Measurements from ENCODE around the gene PRKAG3. TPM values are rescaled to one million over a fixed set of nuclear protein-coding genes. Genes with fewer than 3 reads are reported as not detected.
"Not testable (repeated sequence)": the region's sequence is repeated elsewhere in the genome, so short reads cannot be mapped to it uniquely, and the experiment has no call there.

The PRKAG3 gene
- total RNA-seq, 1 donor from 2014 or later = not detected

DNA sequence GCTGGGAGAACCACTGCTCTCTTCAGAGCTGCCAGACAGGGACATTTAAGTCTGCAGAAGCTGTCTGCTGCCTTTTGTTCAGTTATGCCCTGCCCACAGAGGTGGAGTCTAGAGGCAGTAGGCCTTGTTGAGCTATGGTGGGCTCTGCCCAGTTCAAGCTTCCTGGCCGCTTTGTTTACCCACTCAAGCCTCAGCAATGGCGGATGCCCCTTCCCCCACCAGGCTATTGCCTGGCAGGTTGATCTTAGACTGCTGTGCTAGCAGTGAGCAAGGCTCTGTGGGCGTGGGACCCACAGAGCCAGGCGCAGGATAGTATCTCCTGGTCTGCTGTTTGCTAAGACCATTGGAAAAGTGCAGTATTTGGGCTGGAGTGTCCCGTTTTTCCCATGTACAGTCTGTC, 58.8 kb downstream of the PRKAG3 start:
- ATAC-seq; intact Hi-C loops (cut with DNase I); DNase-seq (ENCODE audit: missing footprints): not testable (repeated sequence)

Small RNA genes lying within 50 kb of the gene (microRNA-seq; reads per million reads assigned to microRNA genes)
- not detected for gene MIR9500

Other genes starting within 250 kb of the PRKAG3 start
- gene PLCD4, start 223.9 kb downstream of the PRKAG3 start, total RNA-seq = 0.43 TPM
- gene ZNF142, start 172.2 kb downstream of the PRKAG3 start, total RNA-seq = 18.6 TPM
- 51.1 TPM for gene BCS1L, start 172.1 kb downstream of the PRKAG3 start, total RNA-seq
- 15.3 TPM for gene RNF25, start 159.8 kb downstream of the PRKAG3 start, total RNA-seq
- 7.5 TPM for gene STK36, start 159.7 kb downstream of the PRKAG3 start, total RNA-seq
- 8.4 TPM for gene TTLL4, start 121.0 kb downstream of the PRKAG3 start, total RNA-seq
- 12.5 TPM for gene CYP27A1, start 49.7 kb downstream of the PRKAG3 start, total RNA-seq
- 2.1 TPM for gene WNT6, start 28.0 kb upstream of the PRKAG3 start, total RNA-seq
- not detected for gene WNT10A, start 49.0 kb upstream of the PRKAG3 start, total RNA-seq
- not detected for gene CDK5R2, start 127.9 kb upstream of the PRKAG3 start, total RNA-seq
- gene FEV, start 153.4 kb upstream of the PRKAG3 start, total RNA-seq = not detected
- gene CRYBA2, start 161.6 kb upstream of the PRKAG3 start, total RNA-seq = not detected
- gene CFAP65, start 209.7 kb upstream of the PRKAG3 start, total RNA-seq = not detected
- not detected for gene IHH, start 229.1 kb upstream of the PRKAG3 start, total RNA-seq